GM18519 (cell line): ENCODE measurements around the gene PRKN.
"Not testable (repeated sequence)": the region's sequence is repeated elsewhere in the genome, so short reads cannot be mapped to it uniquely, and the experiment has no call there.

Experiments
- ATAC-seq: cut with Tn5 transposase; IDR thresholded peaks from one replicate; pipeline ENCODE4 v1.9.1; 2021; ENCODE audit warnings: mild to moderate bottlenecking, moderate library complexity; ENCODE audit not compliant: unreplicated experiment, low FRiP score

The PRKN gene

GRCh38 chr6:162390961-162391811 is 336.4 kb downstream of the PRKN start:
- not testable (repeated sequence) for ATAC-seq

GRCh38 chr6:162389343-162390085 is 338.1 kb downstream of the PRKN start:
- no peak for ATAC-seq

DNA sequence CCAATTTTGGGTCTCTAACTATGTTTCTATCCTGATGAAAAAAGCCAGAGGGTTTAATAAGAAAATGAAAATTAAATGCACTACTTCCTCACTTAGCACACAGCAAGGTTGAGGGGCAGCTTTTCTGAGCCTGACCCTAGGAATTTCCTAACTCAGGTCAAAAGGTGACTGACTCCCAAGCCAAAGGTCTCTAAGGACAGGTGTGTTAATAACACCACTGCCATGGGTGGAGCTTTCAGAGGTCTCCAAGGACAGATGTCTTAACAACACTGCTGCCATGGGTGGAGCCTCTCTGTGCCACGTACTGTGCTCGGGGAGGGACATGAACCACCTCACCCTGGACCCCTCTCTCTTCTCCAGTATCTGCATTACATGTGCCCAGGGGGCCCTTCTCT is 339.2 kb downstream of the PRKN start:
- no peak for ATAC-seq

DNA sequence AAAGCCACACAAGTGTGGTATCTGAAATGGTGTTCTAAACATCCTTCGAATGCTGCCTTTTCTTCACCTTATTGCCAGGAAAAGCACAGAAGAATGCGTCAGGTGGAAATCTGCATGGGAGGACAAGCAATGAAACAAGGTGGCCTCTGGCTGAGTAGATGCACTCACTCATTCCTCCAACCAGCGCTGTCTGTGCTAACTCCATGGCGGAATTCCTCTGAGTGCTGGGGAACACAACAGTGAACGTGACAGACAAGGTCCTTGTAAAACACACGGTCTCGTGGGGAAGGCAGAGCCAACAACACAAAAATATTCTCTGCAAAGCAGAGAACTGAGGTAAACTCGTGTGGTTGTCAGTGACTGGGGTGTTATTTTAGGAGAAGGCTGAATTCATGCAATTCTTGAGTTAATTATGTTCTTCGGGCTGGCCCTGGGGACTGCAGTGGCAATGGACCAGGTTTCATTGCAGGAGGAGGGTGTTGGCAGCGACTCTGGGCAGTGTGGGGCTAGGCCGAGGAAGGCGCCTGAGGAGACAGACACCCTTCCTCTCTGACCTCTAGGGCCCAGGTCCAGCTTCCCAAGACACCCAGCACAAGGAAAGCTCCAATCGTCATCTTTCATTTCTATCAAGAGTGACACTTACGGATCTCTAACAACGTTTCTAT is 339.7 kb downstream of the PRKN start:
- no peak for ATAC-seq

DNA sequence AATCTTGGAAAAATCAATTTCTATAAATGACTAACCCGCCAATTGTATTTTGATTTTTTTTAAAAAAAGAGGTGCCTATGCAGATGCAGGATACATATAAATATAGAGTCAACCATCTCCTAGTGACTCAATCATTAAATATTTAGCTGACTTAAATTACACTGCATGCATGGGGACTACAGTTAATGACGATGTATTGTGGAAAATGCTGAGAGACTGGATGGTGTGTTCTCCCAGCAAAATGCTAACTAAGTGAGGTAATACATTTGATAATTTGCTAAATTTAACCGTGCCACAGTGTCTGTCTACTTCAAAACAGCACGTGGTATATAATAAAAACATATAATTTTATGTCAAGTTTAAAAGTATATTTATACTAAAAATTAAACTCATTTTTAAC is 341.6 kb downstream of the PRKN start:
- ATAC-seq = no peak

DNA sequence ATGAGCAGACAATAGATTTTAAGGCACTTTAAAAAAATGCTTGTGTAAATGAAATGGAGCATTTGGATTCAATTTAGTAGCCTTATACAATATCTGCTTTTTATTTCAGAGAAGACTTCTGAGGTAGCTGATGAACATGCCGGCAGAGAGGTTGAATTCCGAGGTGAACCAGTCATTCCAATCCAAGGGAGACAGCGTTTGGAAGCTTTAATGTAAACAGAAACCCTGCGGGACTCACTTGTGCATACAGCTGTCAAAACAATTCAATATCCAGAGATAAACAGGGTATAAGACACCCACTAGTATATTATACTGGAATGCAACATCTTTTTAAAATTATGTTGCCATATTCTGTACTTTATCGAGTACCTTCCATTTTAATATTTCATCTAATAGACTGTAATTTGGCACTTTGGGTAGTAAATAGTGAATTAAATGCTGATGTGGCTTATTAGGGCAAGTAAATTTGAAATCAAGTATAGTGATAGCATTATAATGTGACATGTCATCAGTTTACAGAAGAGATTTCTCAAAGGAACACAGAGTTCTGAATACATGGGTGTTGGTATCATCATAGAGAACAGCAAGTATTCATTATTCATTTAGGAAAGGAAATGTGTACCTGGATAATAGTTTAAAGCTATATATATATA is 347.7 kb downstream of the PRKN start:
- no peak for ATAC-seq

- no peak for ATAC-seq
These were observed 349.8 kb downstream of the PRKN start for GRCh38 chr6:162377735-162378134.

DNA sequence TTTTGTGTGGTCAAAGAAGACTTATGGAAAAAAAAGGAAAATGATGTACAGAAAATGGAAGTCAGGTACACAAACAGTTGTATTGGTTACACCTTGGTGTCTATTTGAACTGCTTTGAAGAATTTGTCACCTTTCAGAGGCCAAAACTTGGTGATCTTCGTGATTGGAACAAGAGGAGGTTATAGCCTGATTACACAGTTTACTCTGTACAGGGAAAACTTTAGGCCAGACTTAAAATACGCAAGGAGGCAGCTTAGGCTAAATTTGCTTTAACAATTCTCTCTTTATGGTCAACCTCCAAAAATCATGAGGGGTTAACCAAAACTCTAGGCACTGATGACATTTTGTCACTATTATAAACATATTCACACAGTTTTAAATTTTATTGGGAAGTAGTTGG is 353.7 kb downstream of the PRKN start:
- ATAC-seq = no peak

DNA sequence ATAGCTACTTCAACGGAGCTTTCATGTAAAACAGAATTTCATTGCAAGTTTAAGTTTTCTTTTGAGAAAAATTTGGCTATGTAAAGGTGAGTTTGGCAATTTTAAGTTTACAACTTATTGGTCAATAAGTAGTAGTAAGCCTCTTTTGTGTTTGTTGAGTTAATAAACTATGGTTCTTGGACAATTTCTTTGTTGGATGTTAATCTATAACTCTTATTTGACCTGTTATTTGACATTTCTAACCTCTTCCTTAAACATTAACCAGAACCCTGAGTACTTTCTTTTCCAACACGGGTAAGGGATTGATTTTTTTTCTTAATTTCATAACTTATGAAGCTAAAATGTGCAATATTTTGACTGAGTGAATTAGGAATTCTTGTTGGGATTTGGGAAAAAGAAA is 354.4 kb downstream of the PRKN start:
- ATAC-seq = no peak

GRCh38 chr6:162372106-162372505 is 355.5 kb downstream of the PRKN start:
- ATAC-seq = no peak

DNA sequence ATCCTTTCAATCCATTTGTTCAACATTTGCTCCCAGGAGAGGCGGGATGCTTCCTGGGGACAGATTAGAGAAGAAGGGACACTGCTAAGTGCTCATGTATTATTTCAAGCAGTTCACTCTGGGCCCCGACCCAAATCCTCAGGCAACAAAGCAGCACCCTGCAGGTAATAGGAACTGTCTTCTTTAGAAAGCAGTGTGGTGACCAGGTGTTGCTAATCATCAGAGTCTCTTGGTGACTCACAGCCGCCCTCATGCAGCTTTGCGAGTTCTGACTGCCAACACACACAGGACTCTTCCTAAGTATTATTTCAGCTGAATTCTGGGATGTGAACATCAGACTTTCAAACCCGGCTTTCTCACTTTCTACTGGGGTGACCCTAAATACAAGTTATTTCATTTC is 356.4 kb downstream of the PRKN start:
- no peak for ATAC-seq

- no peak for ATAC-seq
These were observed 358.5 kb downstream of the PRKN start for GRCh38 chr6:162369091-162369490.

GRCh38 chr6:162364488-162364887 is 363.1 kb downstream of the PRKN start:
- ATAC-seq = no peak

GRCh38 chr6:162363757-162364156 is 363.8 kb downstream of the PRKN start:
- ATAC-seq = no peak

DNA sequence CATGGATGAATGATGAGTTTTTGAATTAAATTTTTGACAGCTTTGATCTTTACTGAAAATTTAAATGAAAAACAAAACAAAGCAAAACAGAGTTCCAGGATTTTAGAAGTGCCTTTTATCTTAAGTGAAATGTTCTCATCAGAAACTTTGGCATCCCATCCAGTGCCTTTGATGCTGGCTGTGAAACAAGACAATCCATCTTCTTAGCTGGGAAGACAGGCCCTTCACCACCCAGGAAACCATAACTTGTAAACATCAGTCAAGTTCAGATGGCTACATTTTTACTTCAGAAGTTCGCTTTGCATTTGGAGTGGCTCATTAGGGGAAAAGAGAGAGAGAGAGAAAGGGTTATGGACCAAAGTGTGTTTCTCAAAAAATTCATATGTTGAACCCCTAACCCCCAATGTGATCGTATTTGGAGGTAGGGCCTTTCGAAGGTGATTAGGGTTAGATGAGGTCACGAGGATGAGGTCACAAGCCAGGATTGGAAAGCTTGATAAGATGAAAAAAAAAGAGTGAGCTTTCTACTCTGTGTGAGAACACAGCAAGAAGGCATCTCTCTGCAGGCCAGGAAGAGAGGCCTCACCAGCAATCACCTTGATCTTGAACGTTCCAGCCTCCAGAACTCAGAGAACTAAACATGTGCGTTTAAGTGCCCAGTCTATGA is 366.5 kb downstream of the PRKN start:
- no peak for ATAC-seq

DNA sequence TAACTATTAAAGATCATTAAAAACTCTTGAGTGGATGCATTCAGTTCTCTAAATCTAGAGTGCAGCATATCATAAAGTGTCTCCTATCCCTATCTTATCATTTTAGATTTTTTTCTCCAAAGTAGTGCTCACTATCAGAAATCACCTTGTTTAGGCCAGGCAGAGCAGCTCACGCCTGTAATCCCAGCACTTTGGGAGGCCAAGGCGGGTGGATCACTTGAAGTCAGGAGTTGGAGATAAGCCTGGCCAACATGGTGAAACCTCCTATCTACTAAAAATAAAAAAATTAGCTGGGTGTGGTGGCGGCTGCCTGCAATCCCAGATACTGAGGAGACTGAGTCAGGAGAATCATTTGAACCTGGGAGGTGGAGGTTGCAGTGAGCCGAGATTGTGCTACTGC is 368.9 kb downstream of the PRKN start:
- ATAC-seq = no peak

DNA sequence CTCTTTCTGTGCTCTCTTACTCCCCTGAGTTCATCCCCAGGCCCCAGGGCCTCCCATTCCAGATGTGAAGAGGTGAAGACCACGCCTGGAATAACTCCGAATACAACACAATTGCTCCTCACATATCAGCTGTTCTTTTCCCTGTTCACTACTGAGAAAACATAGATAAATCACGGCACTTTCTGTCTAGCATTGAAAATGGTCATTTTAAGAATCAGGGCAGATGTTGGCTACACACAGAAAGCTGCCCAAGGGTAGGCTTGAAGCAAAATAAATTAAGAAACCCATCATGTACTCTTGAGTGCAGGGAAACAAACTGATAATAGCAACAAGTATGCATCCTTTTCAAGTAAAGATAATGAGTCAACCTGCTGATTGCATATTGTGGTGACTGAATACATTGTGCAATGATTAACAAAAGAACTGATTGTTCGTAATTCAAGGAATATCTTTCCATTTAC is 382.5 kb downstream of the PRKN start:
- ATAC-seq = no peak

GRCh38 chr6:162344646-162345010 is 382.9 kb downstream of the PRKN start:
- ATAC-seq = no peak

DNA sequence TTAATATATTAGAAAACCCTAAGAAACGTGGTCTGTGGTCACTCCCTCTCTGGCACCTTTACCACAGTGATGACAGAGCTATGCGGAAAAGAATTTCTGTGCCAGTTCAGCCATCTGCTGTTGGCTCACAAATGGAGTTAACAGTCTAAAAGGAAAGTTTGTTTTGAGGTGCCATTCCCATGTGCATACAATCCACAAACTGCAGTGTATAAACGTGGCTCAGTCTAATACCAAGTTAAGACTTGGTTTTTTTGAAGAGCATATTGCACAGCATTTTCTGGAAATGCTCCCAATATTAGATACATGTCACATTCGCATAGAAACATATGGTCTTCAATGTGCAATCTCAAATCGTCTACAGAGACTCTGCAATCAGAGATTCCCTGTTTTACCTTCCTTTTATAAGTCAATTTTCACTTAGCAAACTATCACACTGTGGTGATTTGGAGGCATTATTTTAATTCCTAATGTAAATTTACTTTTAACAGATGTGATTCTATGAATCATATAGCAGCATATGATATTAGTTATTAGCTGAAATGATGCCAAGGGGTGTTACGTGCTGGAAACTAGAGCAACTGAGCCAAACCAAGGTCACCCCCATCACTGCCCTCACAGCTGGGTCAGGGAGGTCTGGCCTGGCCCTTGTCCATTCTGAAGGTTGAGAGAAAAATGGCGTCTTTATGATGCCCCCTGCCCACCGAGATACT is 383.5 kb downstream of the PRKN start:
- no peak for ATAC-seq
